Measurements from ENCODE around the gene HS6ST3.
"Not testable (repeated sequence)": the region's sequence is repeated elsewhere in the genome, so short reads cannot be mapped to it uniquely, and the experiment has no call there.

HS6ST3 gene

GRCh38 chr13:96091164-96092117 is 1.5 kb downstream of the HS6ST3 start:
- no peak for DNase-seq (ENCODE audit: low spot score)

GRCh38 chr13:96093296-96094006 is 3.5 kb downstream of the HS6ST3 start:
- DNase-seq (ENCODE audit: low spot score) = no peak

DNA sequence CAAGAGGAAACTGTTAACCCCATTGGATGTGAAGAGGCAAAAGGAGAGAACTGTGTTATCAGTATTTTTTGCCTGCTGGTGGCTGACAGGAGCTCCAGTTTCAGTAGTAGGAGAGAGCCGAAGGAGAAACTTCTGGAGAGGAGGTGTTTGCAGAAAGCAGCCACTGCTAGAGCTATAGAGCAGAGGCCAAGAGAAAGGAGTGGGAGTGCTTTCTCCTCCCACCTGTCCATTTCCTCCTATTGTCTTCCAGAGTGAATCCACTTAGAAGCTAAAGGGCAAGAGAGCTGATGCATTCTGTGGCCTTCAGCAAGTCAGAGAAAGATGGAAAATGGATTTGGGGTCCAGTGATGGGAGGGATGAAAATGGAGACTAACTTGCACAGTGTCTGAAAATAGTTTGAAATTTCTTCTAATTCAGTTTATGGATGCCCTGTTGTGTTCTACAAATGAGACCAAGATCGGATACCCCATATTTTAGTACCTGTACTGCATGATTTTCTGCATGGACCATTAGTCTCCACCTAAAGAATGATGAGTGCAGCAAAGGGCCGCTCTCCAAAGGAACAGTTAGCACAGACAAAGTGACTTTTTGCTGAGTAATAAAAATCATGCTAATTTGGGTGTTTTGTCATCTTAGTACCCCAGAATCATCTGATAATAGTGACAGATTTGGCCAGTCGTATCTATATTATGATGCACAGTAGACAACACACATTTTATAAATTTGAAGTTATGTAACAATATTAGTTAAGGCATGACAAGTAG is 10.7 kb downstream of the HS6ST3 start:
- DNase-seq (ENCODE audit: low spot score) = no peak

DNA sequence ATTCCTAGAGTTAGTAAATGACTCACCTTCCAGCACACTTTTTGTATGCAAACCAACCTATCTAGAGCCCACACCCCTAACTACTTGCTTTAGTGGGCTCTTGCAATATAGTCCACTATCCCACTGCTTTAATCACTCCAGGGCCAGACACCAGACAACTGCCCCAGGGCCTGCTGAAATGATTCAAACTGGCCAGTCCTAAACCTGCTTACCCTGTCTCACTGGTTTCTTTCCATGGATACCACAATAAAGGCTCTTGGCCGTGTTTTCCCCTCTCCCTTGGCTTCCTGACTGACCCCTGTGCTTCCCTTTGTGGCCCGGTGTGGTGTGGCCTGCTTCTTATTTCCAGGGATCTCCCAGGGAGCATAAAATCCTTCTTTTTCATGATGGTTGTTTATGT is 14.6 kb downstream of the HS6ST3 start:
- DNase-seq (ENCODE audit: low spot score) = no peak

DNA sequence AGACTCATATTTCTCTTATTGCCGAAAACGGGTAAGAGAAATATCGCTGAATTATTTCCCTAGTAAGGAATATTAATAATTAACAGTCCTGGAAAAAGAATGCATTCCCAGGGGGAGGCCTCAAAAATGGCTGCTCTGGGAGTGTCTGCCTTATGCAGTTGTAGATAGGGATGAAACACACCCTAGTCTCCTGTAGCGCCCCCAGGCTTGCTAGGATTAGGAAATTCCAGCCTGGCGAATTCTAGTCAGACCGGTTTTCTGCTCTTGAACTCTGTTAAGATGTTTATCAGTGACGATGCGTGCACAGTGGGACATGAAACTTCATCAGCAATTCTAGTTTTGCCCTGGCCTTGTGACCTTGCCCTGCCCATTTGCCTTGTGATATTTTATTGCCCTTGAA is 18.2 kb downstream of the HS6ST3 start:
- not testable (repeated sequence) for DNase-seq (ENCODE audit: low spot score)

GRCh38 chr13:96109125-96109524 is 19.2 kb downstream of the HS6ST3 start:
- DNase-seq (ENCODE audit: low spot score) = no peak

- DNase-seq (ENCODE audit: low spot score) = no peak
These were observed 23.0 kb downstream of the HS6ST3 start for GRCh38 chr13:96112936-96113335.

GRCh38 chr13:96115368-96115767 is 25.5 kb downstream of the HS6ST3 start:
- DNase-seq (ENCODE audit: low spot score) = not testable (repeated sequence)

DNA sequence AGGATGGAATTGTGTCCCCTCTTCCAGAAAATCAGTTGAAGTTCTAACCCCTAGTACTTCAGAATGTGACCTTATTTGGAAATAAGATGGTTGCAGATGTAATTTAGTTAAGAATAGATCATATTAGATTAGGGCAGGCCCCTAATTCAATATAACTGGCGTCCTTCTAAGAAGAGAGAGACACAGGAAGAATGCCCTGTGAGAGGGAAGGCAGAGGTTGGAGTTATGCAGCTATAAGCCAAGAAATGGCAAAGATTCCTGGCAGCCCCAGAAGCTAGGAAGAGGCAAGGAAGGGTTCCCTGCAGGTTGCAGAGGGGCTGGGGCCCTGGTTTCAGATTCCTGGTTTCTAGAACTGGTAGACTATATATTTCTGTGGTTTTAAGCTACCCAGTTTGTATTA is 30.0 kb downstream of the HS6ST3 start:
- DNase-seq (ENCODE audit: low spot score) = no peak

- DNase-seq (ENCODE audit: low spot score) = no peak
These were observed 41.0 kb downstream of the HS6ST3 start for GRCh38 chr13:96130818-96131340.

DNA sequence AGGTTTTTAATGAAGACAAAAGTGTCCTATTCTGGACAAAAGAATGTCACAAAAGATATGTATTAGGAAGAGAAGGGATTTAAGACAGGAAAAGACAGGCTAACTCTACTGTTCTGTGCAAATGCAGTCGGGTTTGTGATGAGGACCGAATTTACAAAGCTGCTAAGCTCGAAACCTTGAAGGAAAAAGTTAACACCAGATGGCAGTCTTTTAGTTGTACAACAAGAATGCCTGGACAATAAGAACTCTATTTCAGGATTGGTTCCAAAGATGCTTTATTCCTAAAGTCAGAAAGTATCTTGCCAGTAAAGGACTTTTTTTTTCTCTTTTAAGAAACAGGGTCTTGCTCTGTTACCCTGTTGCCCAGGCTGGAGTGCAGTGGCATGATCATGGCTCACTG is 51.1 kb downstream of the HS6ST3 start:
- no peak for DNase-seq (ENCODE audit: low spot score)

- no peak for DNase-seq (ENCODE audit: low spot score)
These were observed 69.8 kb downstream of the HS6ST3 start for GRCh38 chr13:96159725-96160124.

GRCh38 chr13:96161141-96161540 is 71.2 kb downstream of the HS6ST3 start:
- no peak for DNase-seq (ENCODE audit: low spot score)

- no peak for DNase-seq (ENCODE audit: low spot score)
These were observed 75.9 kb downstream of the HS6ST3 start for GRCh38 chr13:96165840-96166239.

DNA sequence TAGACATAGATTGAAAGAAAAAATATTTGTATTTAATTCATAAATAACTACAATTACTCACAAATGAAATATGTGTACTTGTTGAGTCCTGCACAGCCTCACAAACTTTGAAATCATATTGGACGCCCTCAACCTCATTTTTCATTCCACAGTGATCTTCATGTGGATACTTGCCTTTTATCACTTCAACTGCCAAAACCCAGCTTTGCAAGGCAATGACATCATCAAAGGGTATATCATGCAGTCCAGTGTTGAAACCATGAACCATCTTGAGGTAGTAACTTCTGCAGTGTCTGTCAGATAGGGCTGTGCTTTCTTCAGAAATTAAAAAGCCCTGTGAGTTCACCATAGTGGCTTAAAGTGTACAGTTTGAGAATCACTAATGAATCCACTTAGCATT is 82.2 kb downstream of the HS6ST3 start:
- no peak for DNase-seq (ENCODE audit: low spot score)

DNA sequence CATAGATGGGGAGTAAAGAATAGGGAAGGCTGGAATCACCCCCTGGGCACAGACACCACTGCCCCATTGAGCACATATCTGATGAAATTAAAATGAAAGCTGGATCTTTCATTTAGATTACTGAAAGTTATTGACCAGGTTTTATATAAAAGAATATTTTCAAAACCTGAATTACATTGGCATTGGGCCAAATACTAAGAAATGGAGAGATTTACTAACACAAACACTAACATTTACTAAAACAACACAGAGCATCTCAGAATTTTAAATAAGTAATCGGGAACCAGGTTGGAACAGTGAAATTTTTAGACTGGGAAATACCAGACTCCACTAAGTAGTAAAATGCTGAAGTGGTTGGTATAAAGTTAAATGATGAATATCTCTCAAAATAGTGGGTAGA is 88.9 kb downstream of the HS6ST3 start:
- DNase-seq (ENCODE audit: low spot score) = no peak

DNA sequence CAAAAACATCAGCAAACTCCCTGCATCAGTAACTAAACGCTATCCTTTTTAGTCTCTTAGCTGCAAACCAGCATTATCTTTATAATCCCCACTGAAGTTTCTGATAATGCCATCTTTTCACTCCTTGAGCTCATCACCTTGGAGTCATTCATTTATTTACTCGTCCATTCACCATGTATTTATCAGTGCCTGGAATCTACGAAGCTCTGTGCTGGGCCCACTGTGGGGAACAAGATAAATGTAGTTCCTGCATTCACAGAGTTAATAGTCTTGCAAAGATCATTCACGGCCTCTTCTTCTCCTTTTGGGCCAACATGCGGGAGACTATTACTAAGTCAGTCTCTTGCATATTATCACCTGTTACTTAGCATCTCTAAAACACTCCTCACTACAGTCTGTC is 89.4 kb downstream of the HS6ST3 start:
- DNase-seq (ENCODE audit: low spot score) = no peak

GRCh38 chr13:96181911-96182310 is 92.0 kb downstream of the HS6ST3 start:
- DNase-seq (ENCODE audit: low spot score) = no peak

GRCh38 chr13:96185818-96186217 is 95.9 kb downstream of the HS6ST3 start:
- DNase-seq (ENCODE audit: low spot score) = no peak

GRCh38 chr13:96191367-96191766 is 101.5 kb downstream of the HS6ST3 start:
- no peak for DNase-seq (ENCODE audit: low spot score)

GRCh38 chr13:96193728-96194310 is 103.9 kb downstream of the HS6ST3 start:
- DNase-seq (ENCODE audit: low spot score) = no peak

- DNase-seq (ENCODE audit: low spot score) = no peak
These were observed 108.1 kb downstream of the HS6ST3 start for GRCh38 chr13:96198038-96198437.
